Occipital lobe (tissue), 2 donors: ENCODE data around the gene RHBDF1. TPM values are rescaled to one million over a fixed set of nuclear protein-coding genes. Genes with fewer than 3 reads are reported as not detected.
A peak's percentile ranks its signal among the peaks of the same experiment; 100 is the strongest.
"Not testable (repeated sequence)": the region's sequence is repeated elsewhere in the genome, so short reads cannot be mapped to it uniquely, and the experiment has no call there.

Experiments
- DNase-seq: peaks from one replicate; lab custom pipeline; 2025; lab: John Stamatoyannopoulos, UW
- total RNA-seq: library from RNA; depleted of rRNA; stranded (reverse); fragments of >200 nt; gene quantifications from one replicate; pipeline ENCODE4 v1.2.3, GENCODE V29; 2014

The RHBDF1 gene
- total RNA-seq, 1 donor from 2014 or later: 3.0 TPM

- DNase-seq: no peak
Observed at GRCh38 chr16:59440-60059, 12.9 kb downstream of the RHBDF1 start.

DNA sequence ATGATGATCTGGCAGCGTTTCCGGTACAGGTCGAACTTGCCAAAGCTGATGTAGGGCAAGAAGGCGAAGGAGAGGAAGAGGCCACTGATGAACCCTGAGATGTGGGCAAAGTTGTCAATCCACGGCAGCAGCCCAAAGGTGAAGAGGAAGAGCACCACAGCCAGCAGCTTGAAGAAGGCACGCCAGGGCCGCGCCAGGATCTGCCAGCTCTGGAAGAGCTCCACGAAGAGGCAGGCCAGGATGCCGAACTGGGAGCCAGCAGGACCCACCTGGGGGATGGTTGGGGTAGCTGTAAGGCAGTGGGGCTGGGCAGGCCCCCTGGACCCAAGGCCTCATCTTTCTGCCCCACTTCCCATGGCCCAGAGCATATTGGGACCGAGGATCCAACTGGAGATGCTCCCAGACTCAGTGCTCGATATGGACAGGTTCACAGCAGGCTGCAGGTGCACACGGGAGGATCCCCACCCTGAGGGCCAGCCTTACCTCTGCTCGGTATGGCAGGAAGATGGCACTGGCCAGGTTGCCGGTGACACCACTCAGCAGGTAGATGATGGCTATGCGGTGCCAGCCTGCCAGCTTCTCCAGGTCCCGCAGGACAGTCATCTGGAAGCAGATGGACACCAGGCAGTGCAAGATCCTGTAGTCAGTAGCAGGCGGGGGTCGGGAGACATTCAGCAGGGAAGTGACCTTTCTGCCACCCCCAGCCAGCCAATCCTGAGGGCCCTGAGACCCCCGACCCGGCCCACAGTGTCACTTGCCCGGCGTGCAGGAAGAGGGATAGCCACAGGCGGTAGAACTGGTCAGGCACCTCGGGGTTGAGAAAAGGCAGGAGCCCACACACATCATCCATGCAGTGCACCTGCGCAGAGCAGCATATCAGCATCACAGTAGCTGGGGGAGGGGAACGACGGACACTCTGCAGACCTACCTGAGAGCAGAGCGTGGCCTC, 13.7 kb downstream of the RHBDF1 start:
- no peak for DNase-seq

- DNase-seq: no peak
Observed at GRCh38 chr16:57711-58110, 14.7 kb downstream of the RHBDF1 start.

DNA sequence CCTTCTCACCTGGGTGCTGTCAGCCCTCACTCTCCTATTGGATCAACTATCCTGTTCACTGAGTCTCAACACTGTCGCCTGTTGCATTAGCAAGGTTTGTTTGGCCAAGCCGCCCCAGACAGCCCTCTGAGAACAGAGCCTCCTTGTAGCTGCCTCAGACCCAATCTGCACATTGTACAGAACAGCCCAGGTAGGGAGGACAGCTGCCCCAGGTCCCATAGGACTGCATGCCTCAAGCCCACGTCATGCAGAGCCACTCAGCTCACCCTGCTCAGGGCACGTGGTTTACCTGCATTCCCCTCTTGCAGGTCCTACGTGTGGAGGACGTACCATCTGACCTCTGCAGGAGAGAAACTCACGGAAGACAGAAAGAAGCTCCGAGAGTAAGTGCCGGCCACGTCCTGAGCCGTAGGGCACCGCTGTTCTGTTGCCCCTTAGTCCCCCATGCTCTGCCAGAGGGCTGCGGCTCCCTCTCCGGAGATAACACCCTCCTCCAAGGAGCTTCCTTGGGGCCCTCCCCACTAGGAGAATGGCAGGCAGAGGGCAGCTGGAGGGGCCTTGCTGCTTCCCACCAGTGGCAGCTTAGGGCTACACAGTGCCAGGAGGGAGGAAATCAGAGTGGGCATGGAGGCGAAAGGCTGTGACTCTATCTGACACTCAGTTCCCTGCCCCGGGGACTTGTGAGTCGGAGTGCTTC, 16.1 kb downstream of the RHBDF1 start:
- no peak for DNase-seq

DNA sequence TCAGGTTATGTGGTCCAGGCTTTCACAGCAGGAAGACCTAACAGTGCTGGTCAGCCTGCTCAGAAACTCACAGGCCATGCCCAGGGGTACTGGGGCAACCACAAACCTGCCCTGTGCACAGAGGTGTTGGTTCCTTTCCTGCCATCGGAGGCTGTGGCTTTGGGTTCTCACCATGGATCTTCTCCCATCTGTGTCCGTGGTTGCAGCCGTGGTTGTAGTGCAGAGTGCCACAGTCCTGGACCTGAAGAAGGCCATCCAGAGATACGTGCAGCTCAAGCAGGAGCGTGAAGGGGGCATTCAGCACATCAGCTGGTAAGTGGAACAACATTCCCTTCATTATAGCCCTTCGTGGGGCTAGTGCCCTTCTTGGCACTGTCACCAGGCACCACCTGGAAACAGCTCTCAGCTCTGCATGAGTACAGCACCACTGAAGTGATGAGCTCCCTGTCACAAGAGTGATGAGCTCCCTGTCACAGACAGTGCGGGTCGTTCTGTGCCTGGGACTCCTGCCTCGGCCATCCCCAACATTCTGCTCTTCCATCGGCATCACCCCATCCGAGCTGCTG, 16.8 kb downstream of the RHBDF1 start:
- DNase-seq: no peak

DNA sequence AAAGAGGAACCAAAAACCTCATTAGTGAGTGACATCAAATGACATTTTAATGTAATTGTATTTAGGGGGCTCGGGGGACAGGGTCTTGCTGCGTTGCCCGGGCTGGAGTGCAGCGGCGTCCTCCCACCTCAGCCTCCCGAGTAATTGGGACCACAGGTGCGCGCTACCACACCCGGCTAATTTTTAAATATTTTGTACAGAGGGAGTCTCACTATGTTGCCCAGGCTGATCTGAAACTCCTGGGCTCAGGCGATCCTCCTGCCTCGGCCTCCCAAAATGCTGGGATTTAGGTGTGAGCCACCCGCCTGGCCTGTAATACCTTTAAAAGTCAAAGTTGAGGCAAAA, 18.2 kb downstream of the RHBDF1 start:
- DNase-seq: no peak

- peak; percentile 97 for DNase-seq
Observed at GRCh38 chr16:53346-54236, 18.8 kb downstream of the RHBDF1 start, which contains the start of the genes POLR3K and SNRNP25. Gene POLR3K (minus strand): TSS chr16:53608. CDS start chr16:53586, 22 bp downstream. Gene SNRNP25 (plus strand): TSS chr16:53828. CDS start chr16:54017, 189 bp downstream.

GRCh38 chr16:50769-51591, 21.5 kb downstream of the RHBDF1 start:
- no peak for DNase-seq

- no peak for DNase-seq
Observed at GRCh38 chr16:47234-47633, 25.2 kb downstream of the RHBDF1 start.

DNA sequence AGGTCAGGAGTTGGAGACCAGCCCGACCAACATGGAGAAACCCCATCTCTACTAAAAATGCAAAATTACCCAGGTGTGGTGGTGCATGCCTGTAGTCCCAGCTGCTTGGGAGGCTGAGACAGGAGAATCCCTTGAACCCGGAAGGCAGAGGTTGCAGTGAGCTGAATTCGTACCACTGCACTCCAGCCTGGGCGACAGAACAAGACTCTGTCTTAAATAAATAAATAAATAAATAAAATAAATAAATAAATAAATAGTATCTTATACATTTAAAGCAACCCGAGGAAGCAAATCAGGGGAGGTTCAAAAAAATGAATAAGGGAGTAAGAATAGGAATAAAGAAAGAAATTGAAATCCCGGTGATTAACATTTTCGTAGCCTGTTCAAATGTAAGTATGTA, 25.9 kb downstream of the RHBDF1 start:
- not testable (repeated sequence) for DNase-seq

- DNase-seq: no peak
Observed at GRCh38 chr16:45454-45853, 27.0 kb downstream of the RHBDF1 start.

- no peak for DNase-seq
Observed at GRCh38 chr16:44655-45054, 27.8 kb downstream of the RHBDF1 start.

GRCh38 chr16:43294-43693, 29.1 kb downstream of the RHBDF1 start:
- no peak for DNase-seq

DNA sequence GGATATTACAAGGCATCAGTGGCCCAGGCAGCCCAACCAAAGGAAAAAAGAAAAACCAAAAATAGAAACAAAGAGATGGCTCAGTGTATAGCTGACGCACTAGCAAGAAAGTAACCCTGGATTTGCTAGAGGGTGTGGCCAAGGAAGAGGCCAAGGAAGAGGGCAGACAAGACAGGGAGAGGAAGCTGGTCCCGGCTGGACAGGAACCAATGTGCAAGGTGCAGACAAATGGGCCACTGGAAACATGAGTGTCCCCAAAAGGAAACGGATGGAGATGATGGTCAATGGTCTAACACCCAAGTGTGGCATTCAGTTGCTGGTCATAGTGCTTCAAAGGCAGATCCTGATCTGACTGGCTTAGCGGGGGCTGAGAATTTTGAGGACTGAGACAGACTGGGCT, 29.7 kb downstream of the RHBDF1 start:
- DNase-seq: no peak

GRCh38 chr16:42069-42457, 30.4 kb downstream of the RHBDF1 start:
- no peak for DNase-seq

DNA sequence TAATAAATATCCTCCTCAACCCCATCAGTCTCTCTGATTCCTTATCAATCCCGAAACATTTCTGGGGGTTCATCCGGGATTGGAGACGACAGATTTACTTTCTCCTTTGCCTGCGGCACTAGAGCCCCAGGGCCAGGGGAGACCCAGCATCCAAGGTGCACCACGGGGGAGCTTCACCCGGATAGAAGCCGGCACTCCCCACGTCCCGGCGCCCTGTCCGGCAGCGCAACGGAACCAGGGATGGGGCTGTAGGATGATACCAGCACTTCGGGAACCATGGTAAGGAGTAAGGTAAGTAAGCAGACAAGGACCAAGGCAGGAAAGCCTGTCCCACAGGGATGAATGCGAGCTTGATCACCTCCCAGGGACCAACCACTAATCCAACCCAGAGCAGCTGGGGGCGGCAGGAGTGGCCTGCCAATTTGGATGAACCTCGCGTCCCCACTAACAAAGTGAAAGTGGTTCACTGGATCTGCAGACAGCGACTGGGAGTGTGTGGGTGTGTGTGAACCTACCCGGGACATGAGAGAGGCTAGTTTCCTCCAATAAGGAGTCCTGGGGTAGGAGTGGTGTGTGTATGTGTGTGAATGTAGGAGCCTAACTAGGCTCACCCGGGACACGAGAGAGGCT, 30.9 kb downstream of the RHBDF1 start:
- DNase-seq: no peak

- DNase-seq: no peak
Observed at GRCh38 chr16:38941-39892, 33.2 kb downstream of the RHBDF1 start.

- DNase-seq: not testable (repeated sequence)
Observed at GRCh38 chr16:38206-38605, 34.2 kb downstream of the RHBDF1 start.
